HCT116 (cell line): ENCODE measurements around the gene PPM1H.

ENCODE experiments used
- CTCF ChIP-seq, 3 experiments: fragments of 200-600 bp in 1 of 3; sonication (generic) in 1 of 3; IDR thresholded peaks in 2 of 3; conservative IDR thresholded peaks in 1 of 3; 2 replicates each; pipeline ENCODE4 v1.5.1; 2012 to 2017; ENCODE audit warnings: low read depth in 2 of 3, low read length in 2 of 3, antibody characterized with exemption in 1 of 3, borderline replicate concordance in 1 of 3, control low read depth in 1 of 3, mild to moderate bottlenecking in 1 of 3, mixed read lengths in 1 of 3, mixed run types in 1 of 3, moderate library complexity in 1 of 3; ENCODE audit not compliant: insufficient read depth in 1 of 3
- EZH2 ChIP-seq: fragments of 200-600 bp; sonication (generic); IDR thresholded peaks from 2 replicates; pipeline ENCODE4 v1.6.1; 2017; ENCODE audit warnings: antibody characterized with exemption, mixed run types
- JUND ChIP-seq: IDR thresholded peaks from 2 replicates; pipeline ENCODE4 v1.6.1; 2012
- POLR2A ChIP-seq: IDR thresholded peaks from 2 replicates; pipeline ENCODE4 v1.7.0; 2011; ENCODE audit warnings: borderline replicate concordance; ENCODE audit not compliant: insufficient read depth, insufficient read length; ENCODE audit errors: extremely low read depth
- POLR2AphosphoS5 ChIP-seq: IDR thresholded peaks from 2 replicates; pipeline ENCODE4 v1.6.1; 2011; ENCODE audit warnings: mild to moderate bottlenecking, low read depth, low read length, moderate library complexity
- YY1 ChIP-seq: IDR thresholded peaks from 2 replicates; pipeline ENCODE4 v1.6.1; 2011; ENCODE audit warnings: low read length, low read depth, moderate library complexity, mild to moderate bottlenecking; ENCODE audit not compliant: insufficient replicate concordance; ENCODE audit errors: extremely low read depth

GRCh38 chr12:62622177-62622576, 312.8 kb downstream of the PPM1H start:
- no peak for TF ChIP-seq POLR2A
- TF ChIP-seq YY1 = no peak
- no peak for TF ChIP-seq JUND
- no peak for TF ChIP-seq POLR2AphosphoS5
- TF ChIP-seq CTCF (IDR thresholded peaks at IDR 0.05 in 2 of 3, conservative IDR thresholded peaks at IDR 0.05 in 1 of 3; ENCODE audit: borderline replicate concordance in 1 of 3, insufficient read depth in 1 of 3, low read depth in 2 of 3, low read length in 2 of 3) = no peak
- no peak for TF ChIP-seq EZH2
